ENCODE data around the gene SPINK7. TPM values are rescaled to one million over a fixed set of nuclear protein-coding genes. Genes with fewer than 3 reads are reported as not detected.

SPINK7 gene
- total RNA-seq, 3 donors from 2014 or later (not counting 1 experiment from before 2014, with no cell fraction given), result not detected

GRCh38 chr5:148343603-148344487 lies 31.6 kb downstream of the SPINK7 start:
- no peaks in the 10 kb centered on the region for H3K36me3 Mint-ChIP-seq

DNA sequence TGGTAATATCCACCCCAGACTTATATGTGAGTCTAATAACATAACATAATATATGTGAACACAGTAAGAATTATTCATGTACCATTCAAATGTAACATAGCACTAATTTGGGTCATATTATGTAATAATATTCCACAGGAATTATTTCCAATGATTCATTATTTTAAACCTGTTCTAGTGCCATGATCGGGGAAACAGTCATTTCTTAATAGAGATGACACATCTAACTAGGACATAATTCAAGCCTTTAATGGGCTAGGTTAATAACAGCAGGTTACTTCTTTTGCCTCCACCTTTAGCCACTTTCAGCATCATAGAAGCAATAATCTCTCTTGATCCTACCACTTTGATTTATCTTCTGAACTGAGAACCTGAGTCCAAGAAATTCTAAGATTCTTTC lies 35.5 kb downstream of the SPINK7 start:
- Histone ChIP-seq H3K27ac (ENCODE audit: low read length) (no peak overlapping the region), H3K27me3 (ENCODE audit: control insufficient read depth, insufficient read depth, low read length) (peaks cover under 1% of the 10 kb centered on the region), H3K4me3 (ENCODE audit: low read length) (no peak overlapping the region), H3K36me3 (ENCODE audit: control insufficient read depth, insufficient read depth, low read length) (no peaks in the 10 kb centered on the region), H3K4me1 (ENCODE audit: control insufficient read depth, insufficient read depth, low read length) (no peaks in the 10 kb centered on the region), H3K9me3 (ENCODE audit: control insufficient read depth, insufficient read depth, low read length) (no peaks in the 10 kb centered on the region)
- Mint-ChIP-seq H3K36me3 (no peaks in the 10 kb centered on the region), H3K4me3 (no peak overlapping the region), H3K27ac (no peak overlapping the region), H3K27me3 (ENCODE audit: low read depth in 2 of 2) (peaks cover 5 to 23% of the 10 kb centered on the region in 2 donors), H3K4me1 (no peaks in the 10 kb centered on the region), H3K9me3 (no peaks in the 10 kb centered on the region)
- DNase-seq, result no peak
- no peak for ATAC-seq
- TF ChIP-seq, protein P1, sequence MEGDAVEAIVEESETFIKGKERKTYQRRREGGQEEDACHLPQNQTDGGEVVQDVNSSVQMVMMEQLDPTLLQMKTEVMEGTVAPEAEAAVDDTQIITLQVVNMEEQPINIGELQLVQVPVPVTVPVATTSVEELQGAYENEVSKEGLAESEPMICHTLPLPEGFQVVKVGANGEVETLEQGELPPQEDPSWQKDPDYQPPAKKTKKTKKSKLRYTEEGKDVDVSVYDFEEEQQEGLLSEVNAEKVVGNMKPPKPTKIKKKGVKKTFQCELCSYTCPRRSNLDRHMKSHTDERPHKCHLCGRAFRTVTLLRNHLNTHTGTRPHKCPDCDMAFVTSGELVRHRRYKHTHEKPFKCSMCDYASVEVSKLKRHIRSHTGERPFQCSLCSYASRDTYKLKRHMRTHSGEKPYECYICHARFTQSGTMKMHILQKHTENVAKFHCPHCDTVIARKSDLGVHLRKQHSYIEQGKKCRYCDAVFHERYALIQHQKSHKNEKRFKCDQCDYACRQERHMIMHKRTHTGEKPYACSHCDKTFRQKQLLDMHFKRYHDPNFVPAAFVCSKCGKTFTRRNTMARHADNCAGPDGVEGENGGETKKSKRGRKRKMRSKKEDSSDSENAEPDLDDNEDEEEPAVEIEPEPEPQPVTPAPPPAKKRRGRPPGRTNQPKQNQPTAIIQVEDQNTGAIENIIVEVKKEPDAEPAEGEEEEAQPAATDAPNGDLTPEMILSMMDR (IDR thresholded peaks at IDR 0.05), result no peak
- intact Hi-C loops (cut with micrococcal nuclease), result no loop called here
- WGBS (ENCODE audit: insufficient coverage), result 88% methylated on average over 1 of the region's 1 CpG

More at GRCh38 chr5:148343603-148344487, 31.6 kb downstream of the SPINK7 start:
- Histone ChIP-seq H3K27ac (ENCODE audit: low read length) (no peak overlapping the region), H3K36me3 (ENCODE audit: control insufficient read depth, insufficient read depth, low read length) (no peaks in the 10 kb centered on the region), H3K9me3 (ENCODE audit: control insufficient read depth, insufficient read depth, low read length) (no peaks in the 10 kb centered on the region), H3K4me3 (ENCODE audit: low read length) (no peak overlapping the region), H3K4me1 (ENCODE audit: control insufficient read depth, insufficient read depth, low read length) (no peaks in the 10 kb centered on the region), H3K27me3 (ENCODE audit: control insufficient read depth, insufficient read depth, low read length) (no peaks in the 10 kb centered on the region)
- intact Hi-C loops (cut with micrococcal nuclease), result no loop called here
- WGBS (ENCODE audit: insufficient coverage), result 90% methylated on average over 5 of the region's 7 CpGs
- Mint-ChIP-seq H3K4me3 (no peak overlapping the region), H3K9me3 (peaks cover 0 to 3% of the 10 kb centered on the region in 2 donors), H3K27me3 (ENCODE audit: low read depth in 2 of 2) (peaks cover 5 to 7% of the 10 kb centered on the region in 2 donors), H3K27ac (no peak overlapping the region), H3K4me1 (no peaks in the 10 kb centered on the region)
- TF ChIP-seq, protein P1 (IDR thresholded peaks at IDR 0.05), result no peak
- DNase-seq (no peak), ATAC-seq (no peak)

DNA sequence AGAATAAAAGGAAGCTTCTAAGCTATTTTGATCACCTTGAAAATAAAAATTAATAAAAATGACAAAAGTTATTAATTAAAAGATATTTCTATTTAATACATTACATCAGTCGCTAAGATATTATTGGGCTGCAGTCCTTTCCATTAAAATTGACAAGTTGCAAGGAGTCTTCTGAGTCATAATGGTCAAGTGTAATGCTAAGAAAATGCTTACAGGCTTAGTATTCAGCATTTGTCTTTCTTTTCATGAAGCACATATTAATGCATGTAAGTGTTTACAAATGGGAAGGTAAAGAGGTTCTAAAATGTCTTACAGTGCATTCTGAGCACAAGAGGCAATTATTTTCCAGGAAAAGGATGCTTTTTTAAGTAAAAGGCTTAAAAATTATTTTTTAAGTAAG lies 40.5 kb downstream of the SPINK7 start:
- Histone ChIP-seq H3K27me3 (ENCODE audit: control insufficient read depth, insufficient read depth, low read length) (peaks cover 2% of the 10 kb centered on the region), H3K4me1 (ENCODE audit: control insufficient read depth, insufficient read depth, low read length) (no peaks in the 10 kb centered on the region), H3K9me3 (ENCODE audit: control insufficient read depth, insufficient read depth, low read length) (no peaks in the 10 kb centered on the region), H3K4me3 (ENCODE audit: low read length) (no peak overlapping the region), H3K27ac (ENCODE audit: low read length) (no peak overlapping the region), H3K36me3 (ENCODE audit: control insufficient read depth, insufficient read depth, low read length) (no peaks in the 10 kb centered on the region)
- Mint-ChIP-seq H3K27me3 (ENCODE audit: low read depth in 2 of 2) (peaks cover 5 to 24% of the 10 kb centered on the region in 2 donors), H3K9me3 (no peaks in the 10 kb centered on the region), H3K36me3 (no peaks in the 10 kb centered on the region), H3K4me3 (no peak overlapping the region), H3K4me1 (no peaks in the 10 kb centered on the region), H3K27ac (no peak overlapping the region)
- ATAC-seq (no peak), DNase-seq (no peak)
- intact Hi-C loops (cut with micrococcal nuclease), result no loop called here
- no CpG with 5 or more reads among the region's 1 CpG for WGBS (ENCODE audit: insufficient coverage)
- TF ChIP-seq, protein P1 (IDR thresholded peaks at IDR 0.05), result no peak

Data from natural killer cell (primary cell).